Brain microvascular endothelial cell (primary cell): ENCODE measurements around the gene CARD8.

Source experiments
- DNase-seq: peaks from one replicate; pipeline ENCODE4 v3.0.0-alpha.2; 2020
- H3K27ac ChIP-seq: fragments of 250-450 bp; sonication (Bioruptor Pico); 2 replicates; pipeline ENCODE4 v1.5.1; 2020; ENCODE audit warnings: mild to moderate bottlenecking, moderate library complexity
- H3K27me3 ChIP-seq: fragments of 250-450 bp; sonication (Bioruptor Pico); replicated peaks from 2 replicates; pipeline ENCODE4 v1.5.1; 2020; ENCODE audit warnings: mild to moderate bottlenecking
- H3K36me3 ChIP-seq: fragments of 250-450 bp; sonication (Bioruptor Pico); replicated peaks from 2 replicates; pipeline ENCODE4 v1.5.1; 2020; ENCODE audit warnings: mild to moderate bottlenecking
- H3K4me3 ChIP-seq: 2 replicates; pipeline ENCODE4 v1.5.1; 2011; ENCODE audit warnings: low read depth, mild to moderate bottlenecking, control low read depth, low read length, moderate library complexity
- CTCF ChIP-seq: IDR thresholded peaks from 2 replicates; pipeline ENCODE4 v1.5.1; 2011; ENCODE audit warnings: low read depth, mild to moderate bottlenecking, moderate library complexity, low read length, control low read depth, inconsistent platforms; ENCODE audit errors: missing control alignments
- in situ Hi-C: cut with HindIII; loops from 2 replicates; pipeline ENCODE4 v1.10.0; 2017; ENCODE audit warnings: low sequenced_read_pairs, low pct_ligation_motif_present

Gene CARD8

GRCh38 chr19:48253999-48254398 is 1.7 kb downstream of the CARD8 start:
- H3K27ac ChIP-seq: no peak overlapping the region
- TF ChIP-seq CTCF: no peak
- peaks cover 3% of the 10 kb centered on the region for H3K36me3 ChIP-seq
- DNase-seq: no peak
- no peak overlapping the region for H3K4me3 ChIP-seq
- H3K27me3 ChIP-seq: no peaks in the 10 kb centered on the region
- in situ Hi-C loops: no loop called here

DNA sequence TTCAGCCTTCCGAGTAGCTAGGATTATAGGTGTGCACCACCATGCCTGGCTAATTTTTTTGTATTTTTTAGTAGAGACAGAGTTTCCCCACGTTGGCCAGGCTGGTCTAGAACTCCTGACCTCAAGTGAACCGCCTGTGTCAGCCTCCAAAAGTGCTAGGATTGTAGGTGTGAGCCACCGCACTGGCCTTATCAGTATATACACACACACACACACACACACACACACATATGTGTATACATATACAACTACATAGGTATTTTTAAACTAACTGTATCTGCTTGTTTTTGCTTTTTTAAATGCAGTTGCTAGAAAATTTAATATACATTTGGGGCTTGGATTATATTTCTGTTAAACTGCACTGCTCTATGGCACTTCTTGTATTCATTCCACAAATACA is 3.1 kb downstream of the CARD8 start:
- in situ Hi-C loops: no loop called here
- no peak for TF ChIP-seq CTCF
- H3K27ac ChIP-seq: no peak overlapping the region
- DNase-seq: no peak
- H3K36me3 ChIP-seq: peaks cover 9% of the 10 kb centered on the region
- no peak overlapping the region for H3K4me3 ChIP-seq
- H3K27me3 ChIP-seq: no peaks in the 10 kb centered on the region

- no peak for TF ChIP-seq CTCF
- Histone ChIP-seq H3K36me3 (peaks cover 18% of the 10 kb centered on the region), H3K27ac (no peak overlapping the region), H3K4me3 (no peak overlapping the region), H3K27me3 (no peaks in the 10 kb centered on the region)
- no peak for DNase-seq
- in situ Hi-C loops: no loop called here
These were observed 5.3 kb downstream of the CARD8 start for GRCh38 chr19:48250290-48251025.

DNA sequence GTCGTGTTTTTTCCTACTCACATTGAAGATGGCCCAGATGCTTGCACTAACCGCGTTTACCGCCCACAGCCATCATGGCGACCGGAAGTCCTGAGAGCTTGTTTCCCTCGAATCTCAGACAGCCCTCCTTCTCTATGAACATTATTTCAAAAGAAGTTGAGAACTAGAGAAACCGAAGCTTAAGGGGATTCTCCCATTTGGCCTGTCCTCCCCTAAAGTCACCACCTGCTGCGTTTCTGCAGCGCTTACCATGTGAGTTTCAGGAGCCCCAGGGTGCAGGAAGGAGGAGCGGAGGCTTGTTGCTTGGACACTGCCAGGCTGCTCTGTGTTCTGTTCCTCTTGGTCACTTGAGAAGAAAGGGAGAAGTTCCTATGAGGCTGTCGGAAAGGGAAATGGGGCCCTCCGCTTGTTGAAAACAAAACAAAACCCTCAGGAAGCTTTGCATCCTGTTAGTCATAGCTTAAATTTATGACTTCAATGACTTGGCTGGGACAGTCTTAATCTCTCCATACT is 6.2 kb downstream of the CARD8 start:
- H3K27me3 ChIP-seq: no peaks in the 10 kb centered on the region
- TF ChIP-seq CTCF: no peak
- no peak overlapping the region for H3K27ac ChIP-seq
- DNase-seq: no peak
- H3K4me3 ChIP-seq: no peak overlapping the region
- H3K36me3 ChIP-seq: peaks cover 18% of the 10 kb centered on the region
- in situ Hi-C loops: no loop called here

DNA sequence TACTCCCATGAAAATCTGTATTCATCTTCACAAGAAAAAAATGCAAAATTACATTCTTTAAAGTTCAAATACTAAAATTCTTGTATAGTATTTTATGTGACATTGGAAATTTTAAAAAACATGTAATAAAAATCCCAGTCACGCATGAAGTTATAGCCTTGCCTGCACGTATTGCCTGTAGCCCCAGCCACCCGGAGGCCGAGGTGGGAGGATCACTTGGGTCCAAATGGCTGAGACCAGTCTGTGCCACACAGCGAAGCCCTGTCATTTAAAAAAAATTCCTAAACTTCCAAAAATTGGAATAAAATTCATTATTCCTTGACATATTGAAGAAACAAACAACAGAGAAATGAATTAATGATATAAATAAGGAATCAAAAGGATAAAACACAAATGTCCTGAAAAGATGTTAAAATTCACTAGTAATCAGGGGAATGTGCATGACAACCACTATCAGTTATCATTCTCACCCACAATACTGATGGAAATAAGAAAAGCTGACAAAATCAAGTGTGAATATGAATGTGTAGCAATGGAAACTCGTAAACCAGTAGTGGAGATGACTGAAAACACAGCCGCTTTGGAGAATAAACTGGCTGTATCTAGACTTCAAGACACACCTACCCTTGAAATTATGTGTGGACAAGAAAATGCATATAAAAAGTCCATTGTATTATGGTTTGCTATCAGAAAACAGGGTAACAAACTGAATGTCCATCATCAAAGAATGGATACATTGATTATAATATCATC is 7.5 kb downstream of the CARD8 start:
- no peak overlapping the region for H3K4me3 ChIP-seq
- DNase-seq: no peak
- no peak for TF ChIP-seq CTCF
- no peaks in the 10 kb centered on the region for H3K27me3 ChIP-seq
- no peak overlapping the region for H3K27ac ChIP-seq
- peaks cover 18% of the 10 kb centered on the region for H3K36me3 ChIP-seq
- in situ Hi-C loops: no loop called here
